Gastroesophageal sphincter (tissue), 4 donors: ENCODE results near the gene GPR156. TPM values are rescaled to one million over a fixed set of nuclear protein-coding genes. Genes with fewer than 3 reads are reported as not detected.

Experiments
- ATAC-seq: fragments of 150-250 bp; one replicate; pipeline ENCODE4 v1.9.1; 2016; ENCODE audit warnings: mild to moderate bottlenecking, moderate library complexity
- H3K27ac ChIP-seq, 4 donors: fragments of 200-600 bp; sonication (generic) in 3 of 4; 1 replicate in 3 of 4; 2 replicates in 1 of 4; pipeline ENCODE4 v1.5.1; 2016 to 2019
- H3K27me3 ChIP-seq: fragments of 200-600 bp; sonication (generic); one replicate; pipeline ENCODE4 v1.5.1; 2019
- H3K36me3 ChIP-seq, 2 donors: fragments of 200-600 bp; sonication (generic); one replicate each; pipeline ENCODE4 v1.5.1; 2019; ENCODE audit warnings: control low read depth in 1 of 2
- H3K4me1 ChIP-seq, 3 donors: fragments of 200-600 bp; sonication (generic); 1 replicate in 2 of 3; 2 replicates in 1 of 3; pipeline ENCODE4 v1.5.1; 2016 to 2019; ENCODE audit warnings: control low read depth in 2 of 3
- H3K4me3 ChIP-seq, 2 donors: fragments of 200-600 bp; sonication (generic); one replicate each; pipeline ENCODE4 v1.5.1; 2019; ENCODE audit warnings: mild to moderate bottlenecking in 1 of 2, moderate library complexity in 1 of 2
- H3K9me3 ChIP-seq, 3 donors: fragments of 200-600 bp; sonication (generic); one replicate each; pipeline ENCODE4 v1.5.1; 2017 to 2019; ENCODE audit warnings: control low read depth in 2 of 3
- EP300 ChIP-seq: sonication (generic); formaldehyde crosslinking; IDR thresholded peaks from one replicate; pipeline ENCODE4 v1.6.1; 2017; ENCODE audit warnings: antibody characterized with exemption, mild to moderate bottlenecking
- POLR2A ChIP-seq, 2 donors: fragments of 450-650 bp; IDR thresholded peaks; one replicate each; pipeline ENCODE4 v1.6.1; 2017; ENCODE audit warnings: antibody characterized with exemption in 2 of 2, mild to moderate bottlenecking in 2 of 2, moderate library complexity in 1 of 2
- POLR2AphosphoS5 ChIP-seq: sonication (generic); formaldehyde crosslinking; IDR thresholded peaks from one replicate; pipeline ENCODE4 v1.6.1; 2017; ENCODE audit warnings: antibody characterized with exemption
- WGBS, 2 donors: methylation state at CpG; one replicate each; pipeline ENCODE4 v1.1.5; 2018; ENCODE audit warnings: low coverage in 1 of 2; 5-methylcytosine and 5-hydroxymethylcytosine counted together
- total RNA-seq, 4 donors: library from RNA; depleted of rRNA; stranded (reverse); fragments of >200 nt; gene quantifications; one replicate each; pipeline ENCODE4 v1.1.0, GENCODE V29; 2016
- TF ChIP-seq, protein P1 (sequence below), 4 experiments: fragments of 200-600 bp in 2 of 4; fragments of 450-650 bp in 2 of 4; sonication (generic) in 1 of 4; IDR thresholded peaks; one replicate each; pipeline ENCODE4 v1.5.1; 2017 to 2019; ENCODE audit warnings: antibody characterized with exemption in 4 of 4, mild to moderate bottlenecking in 2 of 4, moderate library complexity in 2 of 4

The GPR156 gene
- total RNA-seq, 4 donors from 2014 or later: 0.16 to 0.73 (median 0.29) TPM

GRCh38 chr3:120143676-120144075 lies 141.3 kb downstream of the GPR156 start:
- Histone ChIP-seq H3K27me3 (no peaks in the 10 kb centered on the region), H3K9me3 (no peaks in the 10 kb centered on the region), H3K4me3 (no peak overlapping the region), H3K36me3 (no peaks in the 10 kb centered on the region), H3K4me1 (no peaks in the 10 kb centered on the region), H3K27ac (no peak overlapping the region)
- 71 to 93% methylated on average over 1 to 2 of the region's 2 CpGs for WGBS, 2 donors
- TF ChIP-seq EP300: no peak
- no peak for TF ChIP-seq POLR2A (IDR thresholded peaks at IDR 0.05)
- TF ChIP-seq, protein P1, sequence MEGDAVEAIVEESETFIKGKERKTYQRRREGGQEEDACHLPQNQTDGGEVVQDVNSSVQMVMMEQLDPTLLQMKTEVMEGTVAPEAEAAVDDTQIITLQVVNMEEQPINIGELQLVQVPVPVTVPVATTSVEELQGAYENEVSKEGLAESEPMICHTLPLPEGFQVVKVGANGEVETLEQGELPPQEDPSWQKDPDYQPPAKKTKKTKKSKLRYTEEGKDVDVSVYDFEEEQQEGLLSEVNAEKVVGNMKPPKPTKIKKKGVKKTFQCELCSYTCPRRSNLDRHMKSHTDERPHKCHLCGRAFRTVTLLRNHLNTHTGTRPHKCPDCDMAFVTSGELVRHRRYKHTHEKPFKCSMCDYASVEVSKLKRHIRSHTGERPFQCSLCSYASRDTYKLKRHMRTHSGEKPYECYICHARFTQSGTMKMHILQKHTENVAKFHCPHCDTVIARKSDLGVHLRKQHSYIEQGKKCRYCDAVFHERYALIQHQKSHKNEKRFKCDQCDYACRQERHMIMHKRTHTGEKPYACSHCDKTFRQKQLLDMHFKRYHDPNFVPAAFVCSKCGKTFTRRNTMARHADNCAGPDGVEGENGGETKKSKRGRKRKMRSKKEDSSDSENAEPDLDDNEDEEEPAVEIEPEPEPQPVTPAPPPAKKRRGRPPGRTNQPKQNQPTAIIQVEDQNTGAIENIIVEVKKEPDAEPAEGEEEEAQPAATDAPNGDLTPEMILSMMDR (IDR thresholded peaks at IDR 0.05): no peak
- no peak for TF ChIP-seq POLR2AphosphoS5
- ATAC-seq: no peak

DNA sequence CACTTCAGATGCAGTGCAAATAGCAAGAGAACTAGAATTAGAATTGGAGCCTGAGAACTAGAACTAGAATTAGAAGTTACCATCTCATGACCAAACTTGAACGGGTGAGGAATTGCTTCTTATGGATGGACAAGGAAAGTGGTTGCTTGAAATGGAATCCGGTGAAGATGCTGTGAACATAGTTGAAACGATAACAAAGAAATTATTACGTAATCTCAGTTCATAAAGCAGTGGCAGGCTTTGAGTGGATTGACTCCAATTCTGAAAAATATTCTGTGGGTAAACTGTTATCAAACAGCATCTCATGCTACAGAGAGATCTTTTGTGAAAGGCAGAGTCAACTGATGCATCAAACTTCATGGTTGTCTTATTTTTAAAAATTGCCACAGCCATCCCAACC lies 142.8 kb downstream of the GPR156 start:
- Histone ChIP-seq H3K27ac (no peak overlapping the region), H3K36me3 (no peaks in the 10 kb centered on the region), H3K4me3 (no peak overlapping the region), H3K9me3 (no peaks in the 10 kb centered on the region), H3K4me1 (no peaks in the 10 kb centered on the region), H3K27me3 (no peaks in the 10 kb centered on the region)
- ATAC-seq: no peak
- 86 to 100% methylated on average over 4 of the region's 4 CpGs for WGBS, 2 donors
- TF ChIP-seq, protein P1 (IDR thresholded peaks at IDR 0.05): no peak
- no peak for TF ChIP-seq POLR2A (IDR thresholded peaks at IDR 0.05)
- TF ChIP-seq EP300: no peak

DNA sequence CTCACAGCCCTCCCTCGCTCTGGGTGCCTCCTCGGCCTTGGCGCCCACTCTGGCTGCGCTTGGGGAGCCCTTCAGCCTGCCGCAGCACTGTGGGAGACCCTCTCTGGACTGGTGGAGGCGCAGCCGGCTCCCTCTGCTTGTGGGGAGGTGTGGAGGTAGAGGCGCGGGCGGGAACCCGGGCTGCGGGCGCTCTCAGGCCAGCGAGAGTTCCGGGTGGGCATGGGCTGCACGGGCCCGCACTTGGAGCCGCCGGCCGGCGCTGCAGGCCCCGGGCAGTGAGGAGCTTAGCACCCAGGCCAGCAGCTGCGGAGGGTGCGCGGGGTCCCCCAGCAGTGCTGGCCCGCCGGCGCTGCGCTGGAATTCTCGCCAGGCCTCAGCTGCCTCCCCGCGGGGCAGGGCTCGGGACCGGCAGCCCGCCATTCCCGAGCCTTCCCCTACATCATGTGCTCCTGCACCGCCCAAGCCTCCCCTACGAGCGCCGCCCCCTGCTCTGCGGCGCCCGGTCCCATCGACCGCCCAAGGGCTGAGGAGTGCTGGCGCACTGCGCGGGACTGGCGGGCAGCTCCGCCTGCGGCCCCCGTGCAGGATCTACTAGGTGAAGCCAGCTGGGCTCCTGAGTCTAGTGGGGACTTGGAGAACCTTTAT lies 144.8 kb downstream of the GPR156 start:
- Histone ChIP-seq H3K27me3 (no peaks in the 10 kb centered on the region), H3K4me1 (no peaks in the 10 kb centered on the region), H3K9me3 (no peaks in the 10 kb centered on the region), H3K36me3 (no peaks in the 10 kb centered on the region), H3K27ac (no peak overlapping the region), H3K4me3 (no peak overlapping the region)
- no peak for ATAC-seq
- 88% methylated on average over 3 of the region's 52 CpGs; no CpG with 5 or more reads in 1 of the 2 donors for WGBS, 2 donors
- no peak for TF ChIP-seq POLR2AphosphoS5

- 100% methylated on average over 2 of the region's 4 CpGs; no CpG with 5 or more reads in 1 of the 2 donors for WGBS, 2 donors
- H3K36me3 ChIP-seq: no peaks in the 10 kb centered on the region
- H3K27me3 ChIP-seq: no peaks in the 10 kb centered on the region
- TF ChIP-seq POLR2AphosphoS5: no peak
- TF ChIP-seq, protein P1 (IDR thresholded peaks at IDR 0.05): no peak
- TF ChIP-seq POLR2A (IDR thresholded peaks at IDR 0.05): no peak
- no peak for TF ChIP-seq EP300
- no peaks in the 10 kb centered on the region for H3K9me3 ChIP-seq
- ATAC-seq: no peak
- H3K4me3 ChIP-seq: no peak overlapping the region
- H3K27ac ChIP-seq: no peak overlapping the region
- H3K4me1 ChIP-seq: no peaks in the 10 kb centered on the region
These were observed 145.9 kb downstream of the GPR156 start for GRCh38 chr3:120139140-120139539.

- no peak overlapping the region for H3K27ac ChIP-seq
- no peaks in the 10 kb centered on the region for H3K4me1 ChIP-seq
- H3K4me3 ChIP-seq: no peak overlapping the region
- no peaks in the 10 kb centered on the region for H3K36me3 ChIP-seq
- H3K27me3 ChIP-seq: no peaks in the 10 kb centered on the region
- 46 to 58% methylated on average over 2 of the region's 2 CpGs for WGBS, 2 donors
- TF ChIP-seq EP300 (no peak), POLR2A (IDR thresholded peaks at IDR 0.05) (no peak), POLR2AphosphoS5 (no peak)
- TF ChIP-seq, protein P1 (IDR thresholded peaks at IDR 0.05): no peak
- no peaks in the 10 kb centered on the region for H3K9me3 ChIP-seq
- ATAC-seq: no peak
These were observed 147.5 kb downstream of the GPR156 start for GRCh38 chr3:120137548-120137947.
